ENCODE measurements around the gene WDR54.
"Not testable (repeated sequence)": the region's sequence is repeated elsewhere in the genome, so short reads cannot be mapped to it uniquely, and the experiment has no call there.

The WDR54 gene

GRCh38 chr2:74436111-74436805 is 14.7 kb downstream of the WDR54 start:
- DNase-seq: no peak

- DNase-seq: no peak
Observed at GRCh38 chr2:74436848-74437695, 15.5 kb downstream of the WDR54 start.

GRCh38 chr2:74438248-74438647 is 16.7 kb downstream of the WDR54 start:
- DNase-seq: no peak

GRCh38 chr2:74439373-74439772 is 17.8 kb downstream of the WDR54 start:
- no peak for DNase-seq

- DNase-seq: peak in 1 of 2 experiments; percentile 13
Observed at GRCh38 chr2:74439803-74440377, 18.4 kb downstream of the WDR54 start.

GRCh38 chr2:74440378-74441169 is 19.0 kb downstream of the WDR54 start:
- DNase-seq: peak; percentile 55 to 82

GRCh38 chr2:74441170-74441689 is 19.7 kb downstream of the WDR54 start:
- no peak for DNase-seq

- DNase-seq: no peak
Observed at GRCh38 chr2:74441690-74442482, 20.4 kb downstream of the WDR54 start, which contains the start of gene RTKN. Gene RTKN (minus strand): TSS chr2:74441937. CDS start chr2:74441816, 121 bp downstream.

GRCh38 chr2:74442483-74443297 is 21.2 kb downstream of the WDR54 start:
- DNase-seq: not testable (repeated sequence)

- DNase-seq: no peak
Observed at GRCh38 chr2:74444498-74445318, 23.2 kb downstream of the WDR54 start.

- DNase-seq: no peak
Observed at GRCh38 chr2:74447230-74447999, 25.9 kb downstream of the WDR54 start.

GRCh38 chr2:74448771-74449170 is 27.2 kb downstream of the WDR54 start:
- no peak for DNase-seq

- no peak for DNase-seq
Observed at GRCh38 chr2:74450570-74451190, 29.1 kb downstream of the WDR54 start.

- DNase-seq: peak; percentile 90 to 95
Observed at GRCh38 chr2:74454654-74455511, 33.4 kb downstream of the WDR54 start, which contains the start of gene INO80B. Gene INO80B (plus strand): TSS chr2:74455087. CDS start chr2:74455117, 30 bp downstream.

GRCh38 chr2:74457129-74457548 is 35.6 kb downstream of the WDR54 start:
- DNase-seq: no peak

- DNase-seq: peak; percentile 53 to 77
Observed at GRCh38 chr2:74457549-74458131, 36.1 kb downstream of the WDR54 start.
